ENCODE results near the gene PBX1.

- TF ChIP-seq, protein P1, sequence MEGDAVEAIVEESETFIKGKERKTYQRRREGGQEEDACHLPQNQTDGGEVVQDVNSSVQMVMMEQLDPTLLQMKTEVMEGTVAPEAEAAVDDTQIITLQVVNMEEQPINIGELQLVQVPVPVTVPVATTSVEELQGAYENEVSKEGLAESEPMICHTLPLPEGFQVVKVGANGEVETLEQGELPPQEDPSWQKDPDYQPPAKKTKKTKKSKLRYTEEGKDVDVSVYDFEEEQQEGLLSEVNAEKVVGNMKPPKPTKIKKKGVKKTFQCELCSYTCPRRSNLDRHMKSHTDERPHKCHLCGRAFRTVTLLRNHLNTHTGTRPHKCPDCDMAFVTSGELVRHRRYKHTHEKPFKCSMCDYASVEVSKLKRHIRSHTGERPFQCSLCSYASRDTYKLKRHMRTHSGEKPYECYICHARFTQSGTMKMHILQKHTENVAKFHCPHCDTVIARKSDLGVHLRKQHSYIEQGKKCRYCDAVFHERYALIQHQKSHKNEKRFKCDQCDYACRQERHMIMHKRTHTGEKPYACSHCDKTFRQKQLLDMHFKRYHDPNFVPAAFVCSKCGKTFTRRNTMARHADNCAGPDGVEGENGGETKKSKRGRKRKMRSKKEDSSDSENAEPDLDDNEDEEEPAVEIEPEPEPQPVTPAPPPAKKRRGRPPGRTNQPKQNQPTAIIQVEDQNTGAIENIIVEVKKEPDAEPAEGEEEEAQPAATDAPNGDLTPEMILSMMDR (IDR thresholded peaks at IDR 0.05; ENCODE audit: borderline replicate concordance, extremely low read depth, low read length, poor library complexity, severe bottlenecking) = no peak
- no peak for TF ChIP-seq EZH2 (IDR thresholded peaks at IDR 0.05; ENCODE audit: borderline replicate concordance, low read depth, low read length, severe bottlenecking)
Measured at GRCh38 chr1:164623805-164624204, 64.8 kb downstream of the PBX1 start.

Measured in DND-41 (cell line).